Stimulated activated naive CD8-positive, alpha-beta T cell treated with anti-CD3 and anti-CD28 coated beads, Interleukin-15, amount 100 ng/mL, for 72 hours (primary cell): ENCODE measurements around the gene UBAP2.

Experiments
- ATAC-seq: fragments of 150-1000 bp; cut with Tn5 transposase; 2 replicates; pipeline ENCODE4 v1.10.0; 2021; ENCODE audit warnings: mild to moderate bottlenecking, moderate library complexity
- DNase-seq, 2 donors: peaks; one replicate each; pipeline ENCODE4 v3.0.0; 2021 to 2022
- H3K27ac Mint-ChIP-seq, 2 donors: one replicate each; pipeline ENCODE4 v1.8.0; 2022; ENCODE audit warnings: mild to moderate bottlenecking in 2 of 2, mixed read lengths in 2 of 2, moderate library complexity in 2 of 2
- H3K27me3 Mint-ChIP-seq: one replicate; pipeline ENCODE4 v1.8.0; 2022; ENCODE audit warnings: mixed read lengths
- H3K4me1 Mint-ChIP-seq: one replicate; pipeline ENCODE4 v1.8.0; 2022; ENCODE audit warnings: mild to moderate bottlenecking, mixed read lengths
- H3K4me3 Mint-ChIP-seq, 2 donors: one replicate each; pipeline ENCODE4 v1.8.0; 2022; ENCODE audit warnings: mild to moderate bottlenecking in 2 of 2, mixed read lengths in 2 of 2, moderate library complexity in 1 of 2
- H3K9me3 Mint-ChIP-seq, 2 donors: one replicate each; pipeline ENCODE4 v1.8.0; 2022; ENCODE audit warnings: mixed read lengths in 2 of 2

The UBAP2 gene

GRCh38 chr9:33923998-33924701, 124.5 kb downstream of the UBAP2 start:
- no peaks in the 10 kb centered on the region for H3K9me3 Mint-ChIP-seq
- DNase-seq = no peak
- no peak for ATAC-seq
- no peak overlapping the region for H3K4me3 Mint-ChIP-seq
- H3K27ac Mint-ChIP-seq = peak overlapping the region in 1 of 2 donors; percentile 79
- H3K4me1 Mint-ChIP-seq = no peaks in the 10 kb centered on the region
- H3K27me3 Mint-ChIP-seq = no peaks in the 10 kb centered on the region

GRCh38 chr9:33923079-33923478, 125.6 kb downstream of the UBAP2 start:
- no peaks in the 10 kb centered on the region for H3K9me3 Mint-ChIP-seq

GRCh38 chr9:33921967-33922895, 126.5 kb downstream of the UBAP2 start:
- Mint-ChIP-seq H3K4me1 (no peaks in the 10 kb centered on the region), H3K27ac (peak overlapping the region in 1 of 2 donors; percentile 65), H3K9me3 (no peaks in the 10 kb centered on the region), H3K27me3 (no peaks in the 10 kb centered on the region), H3K4me3 (no peak overlapping the region)
- DNase-seq (peak in 1 of 2 donors; percentile 30), ATAC-seq (peak; percentile 67)

More at GRCh38 chr9:33923079-33923478, 125.6 kb downstream of the UBAP2 start:
- DNase-seq (no peak), ATAC-seq (no peak)
- Mint-ChIP-seq H3K27ac (peak overlapping the region in 1 of 2 donors; percentile 76), H3K4me3 (no peak overlapping the region), H3K27me3 (no peaks in the 10 kb centered on the region), H3K4me1 (no peaks in the 10 kb centered on the region)

- no peaks in the 10 kb centered on the region for H3K27me3 Mint-ChIP-seq
- H3K4me3 Mint-ChIP-seq = no peak overlapping the region
- H3K4me1 Mint-ChIP-seq = no peaks in the 10 kb centered on the region
- ATAC-seq (no peak), DNase-seq (no peak)
- H3K9me3 Mint-ChIP-seq = no peaks in the 10 kb centered on the region
- H3K27ac Mint-ChIP-seq = peak overlapping the region; percentile 14 to 65
Observed at GRCh38 chr9:33919276-33919897, 129.3 kb downstream of the UBAP2 start.

GRCh38 chr9:33917036-33917435, 131.7 kb downstream of the UBAP2 start:
- Mint-ChIP-seq H3K27ac (no peak overlapping the region), H3K4me1 (no peaks in the 10 kb centered on the region), H3K9me3 (no peaks in the 10 kb centered on the region), H3K4me3 (no peak overlapping the region), H3K27me3 (no peaks in the 10 kb centered on the region)
- DNase-seq = no peak
- no peak for ATAC-seq

- peak overlapping the region; percentile 4 to 10 for H3K27ac Mint-ChIP-seq
- no peaks in the 10 kb centered on the region for H3K4me1 Mint-ChIP-seq
- DNase-seq = no peak
- H3K9me3 Mint-ChIP-seq = no peaks in the 10 kb centered on the region
- no peak overlapping the region for H3K4me3 Mint-ChIP-seq
- H3K27me3 Mint-ChIP-seq = no peaks in the 10 kb centered on the region
- no peak for ATAC-seq
Observed at GRCh38 chr9:33914887-33915628, 133.6 kb downstream of the UBAP2 start.

- H3K4me3 Mint-ChIP-seq = no peak overlapping the region
- no peaks in the 10 kb centered on the region for H3K27me3 Mint-ChIP-seq
- H3K4me1 Mint-ChIP-seq = no peaks in the 10 kb centered on the region
- ATAC-seq = no peak
- DNase-seq = no peak
- no peaks in the 10 kb centered on the region for H3K9me3 Mint-ChIP-seq
- H3K27ac Mint-ChIP-seq = no peak overlapping the region
Observed at GRCh38 chr9:33913541-33913940, 135.1 kb downstream of the UBAP2 start.

- no peak overlapping the region for H3K4me3 Mint-ChIP-seq
- H3K9me3 Mint-ChIP-seq = no peaks in the 10 kb centered on the region
- H3K27ac Mint-ChIP-seq = no peak overlapping the region
- DNase-seq (no peak), ATAC-seq (no peak)
- H3K27me3 Mint-ChIP-seq = no peaks in the 10 kb centered on the region
- peaks cover 2% of the 10 kb centered on the region for H3K4me1 Mint-ChIP-seq
Observed at GRCh38 chr9:33908749-33909148, 139.9 kb downstream of the UBAP2 start.

GRCh38 chr9:33908114-33908513, 140.6 kb downstream of the UBAP2 start:
- no peaks in the 10 kb centered on the region for H3K27me3 Mint-ChIP-seq
- peaks cover 8% of the 10 kb centered on the region for H3K4me1 Mint-ChIP-seq
- ATAC-seq = no peak
- no peaks in the 10 kb centered on the region for H3K9me3 Mint-ChIP-seq
- no peak overlapping the region for H3K4me3 Mint-ChIP-seq
- H3K27ac Mint-ChIP-seq = peak overlapping the region in 1 of 2 donors; percentile 27
- DNase-seq = no peak

- Mint-ChIP-seq H3K27me3 (no peaks in the 10 kb centered on the region), H3K4me1 (peaks cover 8% of the 10 kb centered on the region), H3K4me3 (no peak overlapping the region), H3K27ac (peak overlapping the region in 1 of 2 donors; percentile 34), H3K9me3 (no peaks in the 10 kb centered on the region)
- no peak for ATAC-seq
- no peak for DNase-seq
Observed at GRCh38 chr9:33907347-33907746, 141.3 kb downstream of the UBAP2 start.

- H3K4me1 Mint-ChIP-seq = peaks cover 8% of the 10 kb centered on the region
- H3K9me3 Mint-ChIP-seq = no peaks in the 10 kb centered on the region
- H3K27ac Mint-ChIP-seq = no peak overlapping the region
- no peak overlapping the region for H3K4me3 Mint-ChIP-seq
- no peaks in the 10 kb centered on the region for H3K27me3 Mint-ChIP-seq
- DNase-seq = no peak
- ATAC-seq = no peak
Observed at GRCh38 chr9:33906769-33907168, 141.9 kb downstream of the UBAP2 start.

- H3K27me3 Mint-ChIP-seq = no peaks in the 10 kb centered on the region
- no peaks in the 10 kb centered on the region for H3K9me3 Mint-ChIP-seq
- H3K4me1 Mint-ChIP-seq = peaks cover 8% of the 10 kb centered on the region
- ATAC-seq (no peak), DNase-seq (no peak)
- H3K4me3 Mint-ChIP-seq = no peak overlapping the region
- H3K27ac Mint-ChIP-seq = no peak overlapping the region
Observed at GRCh38 chr9:33905137-33905536, 143.6 kb downstream of the UBAP2 start.

GRCh38 chr9:33903157-33903780, 145.4 kb downstream of the UBAP2 start:
- no peak for ATAC-seq
- Mint-ChIP-seq H3K4me3 (no peak overlapping the region), H3K27ac (no peak overlapping the region), H3K27me3 (no peaks in the 10 kb centered on the region), H3K9me3 (no peaks in the 10 kb centered on the region), H3K4me1 (peaks cover 8% of the 10 kb centered on the region)
- DNase-seq = no peak

GRCh38 chr9:33894316-33894715, 154.4 kb downstream of the UBAP2 start:
- H3K9me3 Mint-ChIP-seq = no peaks in the 10 kb centered on the region
- H3K4me1 Mint-ChIP-seq = peaks cover 5% of the 10 kb centered on the region
- H3K27me3 Mint-ChIP-seq = no peaks in the 10 kb centered on the region
- no peak overlapping the region for H3K4me3 Mint-ChIP-seq
- ATAC-seq (no peak), DNase-seq (no peak)
- H3K27ac Mint-ChIP-seq = no peak overlapping the region

GRCh38 chr9:33893861-33894260, 154.8 kb downstream of the UBAP2 start:
- Mint-ChIP-seq H3K27ac (no peak overlapping the region), H3K9me3 (no peaks in the 10 kb centered on the region), H3K4me3 (no peak overlapping the region), H3K4me1 (peaks cover 5% of the 10 kb centered on the region), H3K27me3 (no peaks in the 10 kb centered on the region)
- no peak for ATAC-seq
- DNase-seq = no peak
